ENCODE data around the gene HLCS.

- TF ChIP-seq CTCF (IDR thresholded peaks at IDR 0.05; ENCODE audit: control extremely low read depth in 1 of 3, insufficient read depth in 1 of 3, low read depth in 1 of 3, low read length in 3 of 3): no peak
- TF ChIP-seq GABPA (IDR thresholded peaks at IDR 0.05; ENCODE audit: borderline replicate concordance, insufficient read depth, low read length): no peak
- no peak for TF ChIP-seq SP1 (IDR thresholded peaks at IDR 0.05; ENCODE audit: low read depth, low read length)
- TF ChIP-seq RXRA (IDR thresholded peaks at IDR 0.05; ENCODE audit: insufficient read depth, low read depth, low read length): no peak
- no peak for TF ChIP-seq TAF7 (optimal IDR thresholded peaks at IDR 0.05; ENCODE audit: borderline replicate concordance, low read depth, low read length)
- no peak for TF ChIP-seq TCF12 (IDR thresholded peaks at IDR 0.05; ENCODE audit: low read depth, low read length)
- TF ChIP-seq RNF2 (IDR thresholded peaks at IDR 0.05; ENCODE audit: borderline replicate concordance, low read depth, low read length, missing control alignments, poor library complexity, severe bottlenecking): no peak
- no peak for TF ChIP-seq MAX (IDR thresholded peaks at IDR 0.05)
- no peak for TF ChIP-seq KDM1A (IDR thresholded peaks at IDR 0.05; ENCODE audit: borderline replicate concordance, low read length)
- no peak for TF ChIP-seq POLR2AphosphoS5 (IDR thresholded peaks at IDR 0.05; ENCODE audit: low read depth, low read length)
- no peak for TF ChIP-seq BCL11A (IDR thresholded peaks at IDR 0.05; ENCODE audit: low read depth in 2 of 2, low read length in 2 of 2)
- TF ChIP-seq POLR2A (IDR thresholded peaks at IDR 0.05; ENCODE audit: control extremely low read depth in 1 of 2, low read depth in 2 of 2, low read length in 2 of 2): no peak
- TF ChIP-seq ASH2L (IDR thresholded peaks at IDR 0.05; ENCODE audit: low read length): no peak
- no peak for TF ChIP-seq CEBPB (IDR thresholded peaks at IDR 0.05; ENCODE audit: low read depth, low read length)
Observed at GRCh38 chr21:36851121-36851520, 115.3 kb downstream of the HLCS start.

All from H1 (cell line).